Stimulated activated CD4-positive, alpha-beta T cell treated with anti-CD3 and anti-CD28 coated beads, Interleukin-12 subunit alpha, Interleukin-12 subunit beta, amount 100 ng/mL, for 24 hours (primary cell): ENCODE measurements around the gene ATF7IP.

Source experiments
- DNase-seq, 2 experiments: peaks; one replicate each; pipeline ENCODE4 v3.0.0-alpha.2; 2020; ENCODE audit warnings: low read depth in 2 of 2

ATF7IP gene

DNA sequence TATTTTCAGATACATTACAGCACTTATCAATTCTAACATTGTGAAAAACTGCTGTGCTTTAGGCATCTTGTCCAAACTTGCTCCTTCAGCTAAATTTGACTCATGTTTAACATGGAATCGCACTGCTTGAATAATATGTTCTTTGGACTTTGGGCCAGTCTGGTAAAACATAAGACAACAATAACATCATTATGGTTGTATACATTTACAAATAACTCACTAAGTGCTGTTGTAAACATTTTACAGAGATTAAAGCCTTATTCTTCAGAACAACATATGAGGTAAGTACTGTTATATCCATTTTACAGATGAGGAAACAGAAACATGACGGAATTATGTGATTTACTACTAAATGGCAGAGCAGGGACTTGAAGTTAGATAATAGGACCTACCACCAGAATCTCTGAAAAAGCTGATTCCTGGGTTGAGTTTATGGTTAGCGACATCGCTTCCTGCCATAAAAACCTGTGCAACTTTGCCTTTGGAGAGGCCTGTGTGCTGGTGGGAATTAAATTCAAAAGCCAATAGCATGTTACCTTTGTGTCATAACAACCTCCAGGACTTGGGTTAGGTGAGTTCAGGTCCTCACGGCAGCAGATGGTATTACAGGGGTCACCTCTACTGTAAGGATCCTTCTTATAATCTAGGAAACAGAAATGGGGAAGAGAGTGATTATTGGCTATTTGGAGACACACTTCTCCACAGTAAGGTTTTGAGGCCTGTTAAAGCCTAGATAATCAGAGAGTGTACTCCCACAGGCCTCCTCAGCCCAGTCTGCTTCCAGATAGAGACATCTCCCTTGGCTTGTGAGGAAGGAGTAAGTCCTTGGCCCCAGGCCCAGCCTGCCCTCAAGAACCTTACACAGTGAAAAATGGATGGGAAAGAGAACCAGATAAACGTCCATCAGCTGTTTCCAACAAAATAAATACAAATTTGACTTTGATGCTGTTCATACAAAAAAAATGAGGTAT, 140.4 kb downstream of the ATF7IP start:
- DNase-seq: no peak

DNA sequence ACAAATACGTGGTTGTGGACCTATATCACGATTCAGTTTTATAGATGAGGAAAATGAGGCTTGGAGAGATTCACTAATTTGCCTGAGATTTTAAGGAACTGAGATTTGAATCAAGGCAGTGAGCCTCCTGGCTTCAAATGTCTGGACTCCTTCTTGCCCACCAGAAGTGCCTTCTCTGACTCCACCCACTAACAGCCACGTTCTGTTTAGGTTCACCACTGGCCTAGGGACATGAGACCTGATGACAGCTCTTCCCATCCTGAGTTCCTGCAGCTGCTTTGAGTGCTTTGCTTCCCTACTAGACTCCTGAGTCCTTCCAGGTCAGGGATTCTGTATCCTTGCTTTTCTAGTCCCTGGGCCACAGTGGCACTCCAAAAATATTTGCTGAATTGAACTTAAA, 145.1 kb downstream of the ATF7IP start:
- no peak for DNase-seq

DNA sequence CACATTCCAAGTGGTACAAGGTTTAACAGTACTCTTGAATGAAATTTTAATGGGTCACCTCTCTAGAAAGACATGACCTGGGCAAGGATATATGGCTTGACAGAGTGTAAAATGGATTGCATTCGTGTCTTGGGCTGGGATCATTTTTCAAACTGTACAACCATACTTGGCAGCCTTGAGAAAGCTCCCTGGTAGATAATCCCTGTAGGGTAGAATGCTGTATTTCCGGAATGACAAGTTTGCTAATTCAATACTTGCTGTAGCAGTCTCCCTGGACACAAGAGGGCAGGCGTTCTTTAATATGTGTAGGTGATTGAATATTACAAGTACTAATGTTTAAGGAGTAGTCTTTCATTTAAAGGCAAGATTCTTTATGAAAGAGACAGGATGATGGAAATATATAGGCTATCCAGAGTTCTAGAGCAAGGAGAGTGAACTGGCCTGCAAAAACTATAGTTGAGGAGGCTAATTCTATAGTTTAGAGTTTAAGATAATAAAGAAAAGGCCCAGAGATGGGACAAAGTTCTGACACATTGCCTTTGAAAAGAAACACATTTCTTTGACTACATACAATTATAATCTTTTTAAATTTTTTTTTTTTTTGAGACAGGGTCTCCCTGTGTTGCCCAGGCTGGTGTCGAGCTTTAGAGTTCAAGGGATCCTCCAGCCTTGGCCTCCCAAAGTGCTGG, 148.8 kb downstream of the ATF7IP start:
- DNase-seq: no peak

DNA sequence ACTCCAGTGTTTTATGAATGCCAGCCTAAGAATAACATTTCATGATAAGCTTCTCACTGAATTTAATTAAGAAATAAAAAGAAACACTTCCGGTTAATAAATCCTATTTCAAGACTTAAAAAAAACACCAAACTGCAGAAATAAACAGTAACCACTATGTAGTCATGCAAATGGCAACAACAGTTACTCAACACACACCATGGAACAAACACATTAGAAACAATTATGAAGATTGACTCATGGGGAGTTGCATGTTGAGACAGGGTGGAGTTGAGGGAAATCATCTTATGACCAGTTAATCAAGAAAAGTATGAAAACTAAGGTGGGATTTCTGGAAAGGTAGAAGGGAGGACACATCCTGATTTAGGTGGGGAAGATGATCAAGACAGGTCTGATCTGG, 149.5 kb downstream of the ATF7IP start:
- DNase-seq: no peak

DNA sequence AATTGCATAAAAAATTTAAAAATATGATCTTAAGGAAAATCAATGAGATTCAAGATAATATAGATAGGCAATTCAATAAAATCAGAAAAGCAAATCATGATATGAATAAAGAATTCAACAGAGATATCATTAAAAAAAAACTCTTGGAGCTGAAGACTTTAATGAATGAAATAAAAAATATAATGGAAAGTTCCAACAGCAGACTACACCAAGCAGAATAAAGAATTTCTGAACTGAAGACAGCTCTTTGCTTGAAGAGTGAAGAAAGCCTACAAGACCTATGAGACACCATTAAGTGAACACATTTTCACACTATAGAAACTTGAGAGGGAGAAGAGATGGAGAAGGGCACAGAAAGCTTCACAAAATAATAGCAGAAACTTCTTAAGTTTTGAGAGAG, 156.3 kb downstream of the ATF7IP start:
- DNase-seq: no peak

DNA sequence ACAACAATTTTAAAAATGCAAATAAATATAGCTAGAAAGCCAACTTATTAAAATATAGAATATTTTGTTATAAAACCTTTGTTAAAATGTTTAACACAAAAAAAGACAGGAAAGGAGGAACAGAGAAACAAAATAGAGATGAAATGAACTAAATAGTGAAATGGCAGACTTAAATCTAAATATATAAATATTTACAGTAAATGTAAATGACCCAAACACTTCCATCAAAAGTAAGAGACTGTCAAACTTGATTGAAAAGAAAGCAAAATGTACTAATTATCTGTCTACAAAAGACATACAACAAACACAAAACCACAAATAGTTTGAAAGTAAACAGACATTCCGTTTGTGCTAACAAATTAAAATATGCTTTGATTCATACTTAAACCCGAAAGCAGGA, 160.5 kb downstream of the ATF7IP start:
- DNase-seq: no peak

DNA sequence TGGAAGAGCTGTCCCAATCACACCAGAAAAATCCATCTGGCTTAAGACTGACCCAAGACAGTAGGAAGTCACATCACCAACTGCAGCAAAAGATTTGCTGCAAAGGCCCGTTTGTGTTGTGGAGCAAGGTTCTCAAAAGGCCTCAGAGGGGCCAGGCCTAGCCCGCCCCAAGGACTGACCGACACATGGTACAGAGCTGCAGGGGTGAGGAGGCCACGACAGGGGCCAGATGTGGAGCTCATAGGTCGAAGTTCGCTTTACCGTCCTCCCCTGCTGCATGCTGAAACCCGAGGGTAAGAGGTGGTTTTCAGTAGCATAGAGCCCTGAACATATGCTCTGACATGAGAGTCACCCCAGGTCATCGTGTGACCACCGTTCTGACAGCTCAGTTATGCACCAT, 166.7 kb downstream of the ATF7IP start:
- no peak for DNase-seq

DNA sequence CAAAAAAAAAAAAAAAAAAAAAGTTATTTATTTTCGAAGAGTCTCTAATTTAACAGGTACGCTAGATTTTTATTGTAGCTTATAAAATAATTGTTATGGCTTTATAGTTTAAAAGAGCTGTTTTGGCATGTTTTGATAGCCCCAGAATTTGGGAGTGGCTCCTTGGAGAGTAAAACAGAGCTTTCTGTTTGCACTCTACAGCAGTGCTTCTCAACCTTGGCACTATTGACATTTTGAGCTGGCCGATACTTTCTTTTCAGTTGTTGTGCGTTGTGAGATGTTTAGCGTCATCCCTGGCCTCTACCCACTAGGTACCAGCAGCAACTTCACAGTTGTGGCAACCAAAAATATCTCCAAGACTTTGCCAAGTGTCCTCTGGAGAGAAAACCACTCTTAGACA, 171.6 kb downstream of the ATF7IP start:
- DNase-seq: no peak

DNA sequence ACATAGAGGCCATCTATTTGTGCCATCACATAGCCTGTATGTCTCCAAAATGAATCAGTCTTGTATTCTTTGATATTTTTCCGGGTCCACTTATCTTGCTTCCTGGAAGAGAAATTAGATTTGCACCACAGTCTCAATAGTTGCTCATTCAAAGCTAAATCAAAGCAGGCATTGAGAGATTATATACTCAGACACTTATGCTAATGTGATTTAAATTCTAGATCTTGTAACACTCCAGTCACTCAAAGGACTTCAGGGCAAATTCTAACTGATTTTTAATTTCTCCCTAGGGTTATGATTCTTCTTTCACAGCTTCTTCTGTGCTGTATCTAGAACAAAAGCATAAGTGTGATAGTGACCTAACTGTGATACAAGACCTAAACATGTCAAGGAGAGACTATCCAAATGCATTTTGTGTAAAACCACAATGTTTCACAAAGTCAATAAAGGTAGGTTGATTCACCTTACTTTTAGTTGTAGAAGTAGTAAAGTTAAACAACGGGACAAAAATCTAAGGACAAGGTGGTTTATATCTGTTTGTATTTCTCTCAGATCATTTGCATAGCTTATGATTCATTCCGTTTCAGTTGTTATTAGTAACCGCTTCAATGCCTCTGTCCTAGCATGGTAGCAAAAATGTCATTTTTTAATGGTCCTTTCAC, 175.4 kb downstream of the ATF7IP start:
- DNase-seq: no peak

DNA sequence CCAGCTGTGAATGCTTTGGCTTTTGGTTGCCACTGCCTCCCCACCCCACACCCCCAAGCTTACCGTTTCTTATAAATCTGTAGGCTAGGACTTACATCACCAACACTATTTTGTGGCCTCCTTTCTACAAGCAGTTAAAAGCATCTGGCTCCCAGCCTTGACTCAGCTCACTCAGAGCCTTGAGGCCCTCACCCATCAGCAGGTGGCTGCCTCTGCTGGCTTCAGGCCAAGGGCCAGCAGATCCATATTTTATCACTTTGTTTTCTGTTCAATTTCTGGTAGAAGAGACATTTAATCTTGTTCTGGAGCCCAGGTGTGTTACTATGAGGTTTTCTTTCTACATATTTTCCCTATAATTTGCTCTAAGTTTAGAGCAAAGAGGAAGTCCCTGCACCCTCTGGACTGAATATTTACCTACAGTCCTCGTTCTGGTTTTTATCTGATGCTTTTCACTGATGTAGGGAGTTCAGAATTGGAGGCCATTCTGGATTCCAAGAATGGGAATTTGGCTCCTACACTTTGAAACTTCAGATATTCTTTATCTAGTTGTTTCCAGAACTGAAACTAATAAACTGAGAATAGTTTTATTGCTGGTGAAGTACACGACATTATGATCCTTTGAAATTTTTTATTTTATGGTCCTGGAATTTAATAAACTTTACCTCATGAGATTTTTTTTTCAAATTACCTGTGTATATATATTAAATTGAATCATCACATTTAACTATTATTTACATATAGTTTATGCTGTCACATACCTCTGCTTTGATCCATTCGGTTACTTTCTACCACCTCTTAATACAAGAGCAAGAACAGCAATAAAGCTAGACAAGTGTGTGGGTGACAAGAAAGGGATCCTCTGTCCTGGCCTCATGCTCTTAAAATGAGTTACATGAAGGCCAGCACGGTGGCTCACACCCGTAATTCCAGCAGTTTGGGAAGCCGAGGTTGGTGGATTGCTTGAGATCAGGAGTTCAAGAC, 180.0 kb downstream of the ATF7IP start:
- DNase-seq: no peak

DNA sequence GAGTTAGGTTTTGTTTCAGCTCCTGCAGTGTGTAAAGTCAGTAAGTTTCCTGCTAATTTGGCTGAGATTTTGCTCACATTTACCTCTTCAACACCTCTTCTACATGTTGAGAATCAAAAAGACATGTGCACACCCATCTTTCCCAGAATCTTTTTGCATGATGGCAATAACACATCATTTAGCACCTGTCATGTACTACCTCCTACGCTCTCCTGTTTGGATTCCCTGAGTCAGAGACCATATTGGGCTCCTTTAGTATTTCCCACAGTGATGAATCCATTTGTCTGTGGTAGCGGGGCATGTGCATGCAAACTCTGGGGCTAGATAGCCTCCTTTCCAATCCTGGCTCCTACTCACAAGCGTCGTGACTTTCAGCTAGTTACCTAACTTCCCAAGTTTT, 182.1 kb downstream of the ATF7IP start:
- DNase-seq: no peak

DNA sequence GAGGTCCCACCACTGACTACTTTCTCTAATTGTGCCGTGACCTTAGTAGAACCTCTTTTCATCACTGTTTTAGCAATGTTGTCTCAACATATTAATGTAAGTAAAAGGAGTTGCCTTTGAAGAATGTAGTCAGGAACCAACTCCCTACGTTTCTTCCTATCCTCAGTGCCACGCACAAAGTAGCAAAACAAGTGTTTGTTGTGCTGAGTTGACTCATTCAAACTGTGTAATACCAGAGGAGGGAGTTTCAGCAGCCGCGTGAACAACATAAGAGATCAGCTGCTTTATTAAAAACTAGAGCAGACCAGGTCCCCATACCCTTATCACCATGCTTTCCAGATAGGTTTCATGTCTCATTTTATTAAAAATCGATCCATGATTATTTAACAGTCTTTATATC, 183.1 kb downstream of the ATF7IP start:
- no peak for DNase-seq
